Endothelial cell of hepatic sinusoid (primary cell): ENCODE results near the gene SDHA.
"Not testable (repeated sequence)": the region's sequence is repeated elsewhere in the genome, so short reads cannot be mapped to it uniquely, and the experiment has no call there.

Experiments
- in situ Hi-C: cut with HindIII; loops from 2 replicates; pipeline ENCODE4 v1.10.0; 2017; ENCODE audit warnings: low sequenced_read_pairs

SDHA gene

DNA sequence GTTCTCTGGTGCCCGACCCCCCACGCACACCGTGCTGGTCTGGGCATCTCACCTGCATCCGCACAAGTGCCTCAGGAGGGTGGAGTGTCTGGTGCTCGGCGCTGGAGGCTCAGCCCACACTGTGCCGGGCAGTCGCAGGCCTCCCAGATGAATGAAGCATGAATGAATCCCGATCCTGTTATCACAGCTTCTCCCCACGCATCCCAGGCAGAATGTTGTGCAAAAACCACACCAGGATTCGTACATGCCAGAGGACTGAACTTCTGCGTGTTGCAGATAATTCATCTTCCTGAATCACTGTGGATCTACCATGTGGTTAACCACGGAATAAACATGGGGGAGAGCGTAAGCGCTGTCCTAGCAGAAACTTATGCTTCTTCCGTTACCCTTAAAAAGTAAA is 78.8 kb downstream of the SDHA start:
- in situ Hi-C loops = not testable (repeated sequence)

DNA sequence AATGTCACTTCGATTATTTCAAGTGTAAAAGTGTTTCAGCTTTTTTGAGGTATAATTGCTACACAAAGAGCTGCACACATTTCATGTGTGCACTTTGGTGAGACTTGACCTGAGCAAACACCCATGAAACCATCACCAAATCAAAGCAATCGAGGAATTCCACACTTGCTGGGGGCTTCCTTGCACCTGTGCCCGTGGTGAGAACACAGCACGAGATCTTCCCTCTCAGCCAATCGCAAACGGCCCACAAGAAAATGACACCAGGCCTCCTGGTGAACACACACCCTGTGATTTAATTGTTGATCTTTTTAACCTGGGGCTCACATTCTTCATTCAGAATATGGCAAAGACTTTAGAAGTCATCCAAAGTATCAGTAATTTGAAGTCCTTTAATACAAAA is 79.3 kb downstream of the SDHA start:
- in situ Hi-C loops = not testable (repeated sequence)

DNA sequence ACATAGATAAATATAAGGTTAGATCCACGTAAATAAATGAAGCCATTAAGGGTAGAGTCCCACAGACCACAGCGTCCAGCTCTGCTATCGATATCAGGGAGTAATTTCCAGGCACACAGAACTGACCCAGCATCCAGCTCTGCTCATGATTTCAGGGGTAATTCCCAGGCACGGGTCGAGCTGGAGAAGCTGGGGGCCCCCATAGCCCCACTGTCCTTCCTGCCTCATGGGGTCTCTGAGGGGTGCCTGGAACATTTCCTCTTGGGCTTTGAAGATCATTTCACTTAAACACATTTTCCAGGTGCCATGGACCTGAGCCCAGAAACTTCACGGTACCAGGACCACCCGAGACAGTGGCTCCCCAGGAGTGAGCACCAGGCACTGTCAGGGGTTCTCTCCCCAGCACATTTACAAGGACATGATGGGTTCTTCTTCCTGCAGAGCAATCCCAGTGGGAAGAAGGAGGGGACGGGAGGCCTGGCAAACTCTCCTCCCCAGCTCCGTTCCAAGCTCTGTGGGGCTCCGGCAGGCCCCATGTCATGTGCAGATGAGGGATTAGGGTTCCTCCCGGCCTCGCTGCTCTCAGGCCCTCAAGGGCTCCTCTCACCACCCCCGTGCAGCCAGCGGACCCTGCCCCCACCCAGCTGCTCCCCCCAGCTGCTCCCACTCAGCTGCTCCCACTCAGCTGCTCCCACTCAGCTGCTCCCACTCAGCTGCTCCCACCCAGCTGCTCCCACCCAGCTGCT is 80.0 kb downstream of the SDHA start:
- in situ Hi-C loops = not testable (repeated sequence)

DNA sequence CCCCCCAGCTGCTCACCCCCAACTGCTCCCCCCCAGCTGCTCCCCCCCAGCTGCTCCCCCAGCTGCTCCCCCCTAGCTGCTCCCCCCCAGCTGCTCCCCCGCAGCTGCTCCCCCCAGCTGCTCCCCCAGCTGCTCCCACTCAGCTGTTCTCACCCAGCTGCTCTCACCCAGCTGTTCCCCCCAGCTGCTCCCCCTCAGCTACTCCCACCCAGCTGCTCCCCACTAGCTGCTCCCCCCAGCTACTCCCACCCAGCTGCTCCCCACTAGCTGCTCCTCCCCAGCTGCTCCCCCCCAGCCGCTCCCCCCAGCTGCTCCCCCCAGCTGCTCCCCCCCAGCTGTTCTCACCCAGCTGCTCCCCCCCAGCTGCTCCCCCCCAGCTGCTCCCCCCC is 80.6 kb downstream of the SDHA start:
- in situ Hi-C loops = no loop called here

DNA sequence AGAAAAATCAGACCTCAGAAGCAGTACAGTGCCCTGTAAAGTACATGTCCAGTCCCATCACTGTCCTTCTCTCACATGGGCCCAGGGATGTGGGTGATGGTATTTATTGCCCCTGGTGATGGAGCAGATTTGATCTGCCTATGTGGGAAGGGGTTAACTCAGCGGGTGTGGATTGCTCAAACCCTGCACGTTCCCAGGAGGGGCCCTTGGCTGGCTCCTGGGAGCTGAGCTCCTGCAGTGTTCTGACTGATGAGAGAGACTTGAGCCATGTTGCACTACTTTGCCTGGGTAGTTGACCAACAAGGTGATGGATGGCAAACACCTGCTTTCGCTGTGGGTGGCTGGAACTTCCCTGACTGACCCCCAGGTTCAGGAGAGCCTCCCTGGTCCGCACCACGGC is 81.8 kb downstream of the SDHA start:
- in situ Hi-C loops = not testable (repeated sequence)

DNA sequence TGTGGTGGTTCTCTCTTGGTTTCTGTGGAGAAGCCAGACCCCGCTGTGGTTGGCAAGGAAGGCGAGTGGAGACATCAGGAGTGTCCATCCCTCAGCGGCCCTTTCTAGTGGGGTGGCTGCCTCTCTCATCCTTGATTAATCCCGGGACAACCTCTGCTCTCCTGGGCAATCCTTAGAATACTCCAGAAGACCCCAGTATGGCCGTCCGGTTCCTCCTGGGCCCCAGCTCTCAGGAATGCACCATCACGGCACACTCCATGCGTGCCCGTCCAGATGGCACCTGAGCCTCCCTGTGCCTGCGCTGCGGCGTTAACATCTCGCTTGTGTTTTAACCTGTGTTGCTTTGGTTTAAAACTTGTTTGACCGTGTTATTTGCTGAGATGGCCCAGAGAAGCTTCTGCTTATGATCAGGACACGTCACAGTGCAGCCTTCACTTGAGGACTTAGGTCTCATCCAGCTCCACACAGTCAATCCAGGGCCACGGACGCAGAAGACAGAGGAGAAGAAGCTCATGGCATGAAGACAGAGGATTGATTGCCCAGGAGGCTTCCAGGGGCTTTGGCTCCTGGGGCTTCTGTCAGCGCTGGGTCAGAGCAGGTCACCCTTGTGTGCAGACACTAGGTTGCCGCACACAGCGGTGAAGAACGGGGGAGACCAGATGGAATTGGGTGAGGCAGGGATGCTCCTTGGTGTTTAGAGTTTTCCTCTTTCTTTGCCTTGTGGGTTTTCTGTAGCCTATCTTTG is 82.7 kb downstream of the SDHA start:
- in situ Hi-C loops = not testable (repeated sequence)

DNA sequence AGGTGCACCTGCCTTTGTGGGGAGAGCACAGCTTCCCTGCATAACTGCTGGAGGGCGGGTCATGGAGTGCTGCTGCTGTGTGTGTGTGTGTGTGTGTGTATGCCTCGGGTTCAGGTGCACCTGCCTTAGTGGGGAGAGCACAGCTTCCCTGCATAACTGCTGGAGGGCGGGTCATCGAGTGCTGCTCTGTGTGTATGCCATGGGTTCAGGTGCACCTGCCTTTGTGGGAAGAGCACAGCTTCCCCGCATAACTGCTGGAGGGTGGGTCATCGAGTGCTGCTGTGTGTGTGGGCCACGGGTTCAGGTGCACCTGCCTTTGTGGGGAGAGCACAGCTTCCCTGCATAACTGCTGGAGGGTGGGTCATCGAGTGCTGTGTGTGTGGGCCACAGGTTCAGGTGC is 84.3 kb downstream of the SDHA start:
- in situ Hi-C loops = not testable (repeated sequence)

DNA sequence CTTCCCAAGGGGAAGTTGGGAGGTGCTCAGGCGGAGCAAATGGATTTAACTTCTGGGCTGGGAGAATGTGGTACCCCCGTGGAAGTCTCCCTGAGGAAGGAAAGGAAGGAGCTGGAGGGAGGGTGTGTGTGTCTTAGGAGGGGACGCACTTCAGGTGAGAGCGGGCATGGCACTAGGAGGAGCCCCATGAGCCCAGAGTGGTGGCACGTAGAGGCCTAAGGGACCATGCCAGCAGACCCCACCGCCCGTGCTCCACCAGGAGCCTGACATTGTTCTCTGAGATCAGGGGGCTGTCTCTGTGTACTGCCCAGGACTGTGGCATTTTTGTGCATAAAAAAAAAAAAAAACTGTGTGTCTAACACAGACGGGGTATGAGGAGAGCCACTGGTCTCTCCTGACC is 84.8 kb downstream of the SDHA start:
- in situ Hi-C loops = no loop called here

DNA sequence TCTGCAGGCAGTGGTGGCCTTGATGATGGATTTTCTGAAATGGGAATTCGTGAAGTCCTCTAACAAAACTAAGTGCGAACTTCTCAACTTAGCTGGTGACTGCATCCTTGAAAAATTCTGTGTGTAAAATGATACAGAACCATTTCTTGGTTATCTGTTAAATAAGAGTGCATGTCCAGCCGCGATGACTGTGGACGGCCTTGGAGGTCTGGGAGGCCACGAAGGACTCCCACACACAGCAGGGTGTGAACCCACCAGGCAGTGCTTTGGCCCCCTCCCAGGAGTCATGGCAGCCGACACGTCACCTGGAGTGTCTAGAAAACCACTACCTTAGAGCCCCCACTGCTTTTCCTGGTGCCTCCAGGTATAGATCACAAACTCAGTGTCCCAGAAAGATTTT is 85.6 kb downstream of the SDHA start:
- in situ Hi-C loops = not testable (repeated sequence)

DNA sequence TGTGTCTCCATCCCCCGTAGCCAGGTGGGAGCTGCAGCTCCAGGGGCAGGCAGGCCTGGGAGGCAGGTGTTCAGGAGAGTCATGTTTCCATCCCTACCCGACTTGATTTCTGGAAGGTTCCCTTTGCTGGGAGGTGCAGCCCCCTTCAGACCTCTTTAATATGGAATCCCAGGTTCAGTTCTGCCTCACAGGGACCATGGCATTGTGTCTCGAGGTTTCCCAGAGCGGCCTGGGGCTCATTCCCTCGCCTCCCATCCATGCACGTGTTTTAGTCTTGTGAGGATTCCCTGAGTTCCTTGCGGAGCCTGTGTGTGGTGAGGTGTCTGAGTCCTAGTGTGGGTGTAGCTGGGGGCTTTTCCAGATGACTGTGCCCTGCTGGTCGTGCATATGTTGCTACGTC is 86.9 kb downstream of the SDHA start:
- in situ Hi-C loops = no loop called here

DNA sequence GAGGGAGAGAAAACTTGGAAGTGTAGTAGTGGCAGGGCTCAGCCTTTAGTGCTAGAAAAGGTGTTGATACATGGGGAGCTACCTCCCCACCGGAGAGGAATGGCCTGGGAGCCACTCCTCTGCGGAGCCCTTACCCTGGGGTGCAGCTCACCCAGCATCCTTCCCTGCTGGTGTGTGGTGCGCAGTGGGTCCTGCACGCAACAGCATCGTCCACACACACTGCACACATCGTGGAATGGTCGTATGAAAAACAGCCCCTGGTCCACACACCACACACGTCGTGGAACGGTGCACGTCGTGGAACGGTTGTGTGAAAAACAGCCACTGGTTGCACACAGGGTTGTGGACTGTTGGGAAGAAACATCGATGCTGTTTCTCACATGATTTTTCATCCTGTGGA is 87.3 kb downstream of the SDHA start:
- in situ Hi-C loops = no loop called here

DNA sequence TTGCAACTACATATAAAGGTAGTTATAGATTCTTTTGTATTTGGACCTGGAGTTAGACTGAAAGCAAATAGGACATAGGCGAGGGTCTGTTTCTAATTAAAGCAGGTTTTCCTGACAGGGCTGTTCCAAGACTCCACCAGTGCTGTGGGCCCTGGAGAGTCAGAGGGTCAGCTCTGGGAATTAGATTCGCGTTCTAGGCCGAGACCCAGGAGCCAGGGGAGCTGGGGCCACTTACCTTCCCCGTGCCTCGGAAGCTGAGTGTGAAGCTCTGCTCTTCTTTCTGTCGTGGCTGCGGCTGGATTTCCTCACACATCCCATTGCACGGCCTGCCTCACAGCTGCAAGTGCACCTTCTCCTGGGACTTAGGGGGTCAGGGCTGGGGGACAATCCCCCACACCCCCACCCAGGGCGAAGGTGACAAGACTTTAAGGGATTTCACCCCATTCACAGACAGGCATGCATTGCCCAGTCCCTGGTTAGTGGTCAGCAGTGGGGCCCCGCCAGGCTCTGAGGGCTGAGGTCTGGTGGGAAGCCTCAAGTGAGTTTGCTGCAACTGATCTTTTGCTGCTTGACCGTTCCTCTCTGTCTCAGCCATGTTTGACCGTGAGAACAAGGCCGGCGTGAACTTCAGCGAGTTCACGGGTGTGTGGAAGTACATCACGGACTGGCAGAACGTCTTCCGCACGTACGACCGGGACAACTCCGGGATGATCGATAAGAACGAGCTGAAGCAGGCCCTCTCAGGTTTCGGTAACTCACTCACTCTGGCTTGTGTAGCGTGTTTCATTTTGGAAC is 88.1 kb downstream of the SDHA start:
- in situ Hi-C loops = no loop called here
